K562 (cell line): ENCODE data around the gene PID1.

Experiments used
- FOS ChIP-seq: IDR thresholded peaks from 3 replicates; pipeline ENCODE4 v1.6.1; 2011; ENCODE audit not compliant: insufficient read length; ENCODE audit errors: extremely low read depth
- FOXK1 ChIP-seq: sonication (generic); formaldehyde crosslinking; IDR thresholded peaks from 2 replicates; pipeline ENCODE4 v1.8.0; 2022; ENCODE audit warnings: missing genetic modification reagents, mild to moderate bottlenecking, borderline replicate concordance
- GABPB1 ChIP-seq: sonication (generic); formaldehyde crosslinking; IDR thresholded peaks from 2 replicates; pipeline ENCODE4 v1.8.0; 2022; ENCODE audit warnings: mild to moderate bottlenecking, missing genetic modification reagents
- KLF16 ChIP-seq: IDR thresholded peaks from 2 replicates; pipeline ENCODE4 v1.6.1; 2016; ENCODE audit warnings: antibody characterized with exemption
- MTF1 ChIP-seq: fragments of 250-450 bp; sonication (Bioruptor Pico); IDR thresholded peaks from 2 replicates; pipeline ENCODE4 v1.9.0; 2021; ENCODE audit warnings: moderate library complexity, mild to moderate bottlenecking, inconsistent platforms, borderline replicate concordance
- NBN ChIP-seq: fragments of 450-650 bp; IDR thresholded peaks from 2 replicates; pipeline ENCODE4 v1.6.1; 2016; ENCODE audit warnings: low read depth, mild to moderate bottlenecking
- NCOA6 ChIP-seq: fragments of 450-650 bp; IDR thresholded peaks from 2 replicates; pipeline ENCODE4 v1.6.1; 2017; ENCODE audit warnings: mild to moderate bottlenecking
- NR2C1 ChIP-seq, 2 experiments: fragments of 450-650 bp; IDR thresholded peaks; 2 replicates each; pipeline ENCODE4 v1.6.1; 2017; ENCODE audit warnings: mild to moderate bottlenecking in 2 of 2, antibody characterized with exemption in 1 of 2, inconsistent platforms in 1 of 2, missing compliant biosample characterization in 1 of 2, missing genetic modification characterization in 1 of 2
- PTTG1 ChIP-seq: fragments of 450-650 bp; IDR thresholded peaks from 2 replicates; pipeline ENCODE4 v1.6.1; 2016; ENCODE audit warnings: low read depth, mild to moderate bottlenecking, missing genetic modification characterization, missing compliant biosample characterization
- SMARCC2 ChIP-seq: fragments of 450-650 bp; IDR thresholded peaks from 2 replicates; pipeline ENCODE4 v1.6.1; 2017; ENCODE audit warnings: antibody characterized with exemption, moderate library complexity, mild to moderate bottlenecking, low read depth
- ZNF507 ChIP-seq: conservative IDR thresholded peaks from 2 replicates; pipeline ENCODE4 v1.6.1; 2017; ENCODE audit warnings: missing genetic modification characterization, missing compliant biosample characterization
- TF ChIP-seq, protein P1 (sequence below): sonication (generic); formaldehyde crosslinking; IDR thresholded peaks from 2 replicates; pipeline ENCODE4 v1.8.1; 2022; ENCODE audit warnings: missing genetic modification reagents

GRCh38 chr2:229279516-229279915, 8.4 kb upstream of the PID1 start:
- TF ChIP-seq NR2C1 (IDR thresholded peaks at IDR 0.05) = no peak
- TF ChIP-seq NR2C1 (tag; IDR thresholded peaks at IDR 0.05) = no peak
- TF ChIP-seq ZNF507 = no peak
- no peak for TF ChIP-seq NCOA6
- TF ChIP-seq, protein P1, sequence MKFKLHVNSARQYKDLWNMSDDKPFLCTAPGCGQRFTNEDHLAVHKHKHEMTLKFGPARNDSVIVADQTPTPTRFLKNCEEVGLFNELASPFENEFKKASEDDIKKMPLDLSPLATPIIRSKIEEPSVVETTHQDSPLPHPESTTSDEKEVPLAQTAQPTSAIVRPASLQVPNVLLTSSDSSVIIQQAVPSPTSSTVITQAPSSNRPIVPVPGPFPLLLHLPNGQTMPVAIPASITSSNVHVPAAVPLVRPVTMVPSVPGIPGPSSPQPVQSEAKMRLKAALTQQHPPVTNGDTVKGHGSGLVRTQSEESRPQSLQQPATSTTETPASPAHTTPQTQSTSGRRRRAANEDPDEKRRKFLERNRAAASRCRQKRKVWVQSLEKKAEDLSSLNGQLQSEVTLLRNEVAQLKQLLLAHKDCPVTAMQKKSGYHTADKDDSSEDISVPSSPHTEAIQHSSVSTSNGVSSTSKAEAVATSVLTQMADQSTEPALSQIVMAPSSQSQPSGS (CRISPR knock-in tag) = no peak
- TF ChIP-seq PTTG1 = no peak
- TF ChIP-seq SMARCC2 = no peak
- no peak for TF ChIP-seq GABPB1 (CRISPR knock-in tag)
- TF ChIP-seq MTF1 (CRISPR knock-in tag) = no peak
- no peak for TF ChIP-seq FOS
- no peak for TF ChIP-seq KLF16
- no peak for TF ChIP-seq FOXK1 (CRISPR knock-in tag)
- TF ChIP-seq NBN = no peak
